K562 (cell line): Measurements from ENCODE around the gene FERMT3. TPM values are rescaled to one million over a fixed set of nuclear protein-coding genes. Genes with fewer than 3 reads are reported as not detected.

Source experiments
- BRF1 ChIP-seq: IDR thresholded peaks from 3 replicates; pipeline ENCODE4 v1.6.1; 2011; ENCODE audit warnings: borderline replicate concordance, mild to moderate bottlenecking; ENCODE audit not compliant: insufficient read length; ENCODE audit errors: extremely low read depth
- GATAD2A ChIP-seq: fragments of 450-650 bp; IDR thresholded peaks from 2 replicates; pipeline ENCODE4 v1.6.1; 2017
- GTF2E2 ChIP-seq: fragments of 200-800 bp; sonication (Bioruptor generic); IDR thresholded peaks from 2 replicates; pipeline ENCODE4 v1.6.1; 2016; ENCODE audit warnings: missing genetic modification characterization, missing compliant biosample characterization
- HNRNPH1 ChIP-seq: fragments of 200-400 bp; formaldehyde crosslinking; optimal IDR thresholded peaks from 2 replicates; pipeline ENCODE3; 2017; ENCODE audit warnings: low read depth, mild to moderate bottlenecking, low read length, moderate library complexity
- KLF10 ChIP-seq: fragments of 250-450 bp; sonication (Bioruptor Pico); IDR thresholded peaks from 2 replicates; pipeline ENCODE4 v1.6.1; 2021; ENCODE audit warnings: matching md5 sums
- MTF1 ChIP-seq: fragments of 250-450 bp; sonication (Bioruptor Pico); IDR thresholded peaks from 2 replicates; pipeline ENCODE4 v1.9.0; 2021; ENCODE audit warnings: moderate library complexity, mild to moderate bottlenecking, inconsistent platforms, borderline replicate concordance
- MYC ChIP-seq, 2 experiments: fragments of 250-450 bp in 1 of 2; sonication (Bioruptor Pico) in 1 of 2; IDR thresholded peaks; 2 replicates each; pipeline versions ENCODE4 v1.5.1 to v1.6.1; 2012 to 2021; ENCODE audit warnings: low read depth in 2 of 2, borderline replicate concordance in 1 of 2, improper control_type of control experiment in 1 of 2, low read length in 1 of 2, mild to moderate bottlenecking in 1 of 2, moderate library complexity in 1 of 2
- RBM14 ChIP-seq: fragments of 200-400 bp; formaldehyde crosslinking; IDR thresholded peaks from 2 replicates; pipeline ENCODE4 v1.6.1; 2018; ENCODE audit warnings: low read depth, mild to moderate bottlenecking, low read length, moderate library complexity, borderline replicate concordance; ENCODE audit not compliant: insufficient read depth
- TEAD4 ChIP-seq, 2 experiments: sonication (generic) in 1 of 2; formaldehyde crosslinking in 1 of 2; IDR thresholded peaks; 2 replicates each; pipeline versions ENCODE4 v1.6.1 to v1.8.0; 2012 to 2022; ENCODE audit warnings: borderline replicate concordance in 1 of 2, inconsistent platforms in 1 of 2, low read length in 1 of 2, mild to moderate bottlenecking in 1 of 2, missing genetic modification reagents in 1 of 2
- THRAP3 ChIP-seq: fragments of 450-650 bp; IDR thresholded peaks from 2 replicates; pipeline ENCODE4 v1.6.1; 2016; ENCODE audit warnings: mild to moderate bottlenecking, inconsistent platforms, borderline replicate concordance
- ZBTB17 ChIP-seq: fragments of 450-650 bp; formaldehyde crosslinking; IDR thresholded peaks from 2 replicates; pipeline ENCODE4 v1.4.0; 2020; ENCODE audit warnings: mild to moderate bottlenecking
- ZNF140 ChIP-seq: fragments of 250-450 bp; sonication (Bioruptor Pico); IDR thresholded peaks from 2 replicates; pipeline ENCODE4 v1.8.0; 2021; ENCODE audit warnings: moderate library complexity, mild to moderate bottlenecking, inconsistent platforms
- ZNF143 ChIP-seq: sonication (generic); formaldehyde crosslinking; IDR thresholded peaks from 2 replicates; pipeline ENCODE4 v1.9.0; 2022; ENCODE audit warnings: mild to moderate bottlenecking, missing genetic modification reagents
- ZNF165 ChIP-seq: fragments of 250-450 bp; sonication (Bioruptor Pico); IDR thresholded peaks from 2 replicates; pipeline ENCODE4 v1.4.0; 2020; ENCODE audit warnings: borderline replicate concordance
- ZNF668 ChIP-seq: fragments of 250-450 bp; sonication (Bioruptor Pico); IDR thresholded peaks from 2 replicates; pipeline ENCODE4 v1.8.0; 2022; ENCODE audit warnings: mild to moderate bottlenecking, inconsistent platforms
- ZZZ3 ChIP-seq: fragments of 450-650 bp; IDR thresholded peaks from 2 replicates; pipeline ENCODE4 v1.6.1; 2016; ENCODE audit warnings: antibody characterized with exemption, mild to moderate bottlenecking, moderate library complexity
- polyA plus RNA-seq, 8 experiments: library from polyadenylated mRNA; depleted of rRNA in 4 of 8; stranded (reverse) in 5 of 8; unstranded in 3 of 8; fragments of >200 nt; fragmentation: Nextera tagmentation in 2 of 8; fragmentation: Illumina TruSeq in 1 of 8; extraction: Ambion mirVana in 2 of 8; extraction: Trizol in 1 of 8; gene quantifications; 2 replicates each; pipeline versions ENCODE4 v1.2.1 to v1.2.3, GENCODE V29; 2011 to 2014; ENCODE audit warnings: inconsistent platforms in 1 of 8, missing spikeins in 1 of 8
- total RNA-seq, 7 experiments: library from RNA; depleted of rRNA in 6 of 7; stranded (reverse); fragments of >200 nt in 6 of 7; fragmentation: Illumina TruSeq in 2 of 7; extraction: Trizol in 2 of 7; gene quantifications; 2 replicates each; pipeline versions ENCODE4 v1.2.1 to v1.2.3, GENCODE V29; 2011 to 2021; ENCODE audit warnings: low replicate concordance in 1 of 7
- TF ChIP-seq, protein P1 (sequence below): fragments of 250-450 bp; sonication (Bioruptor Pico); IDR thresholded peaks from 2 replicates; pipeline ENCODE4 v1.4.0; 2020; ENCODE audit warnings: borderline replicate concordance
- TF ChIP-seq, protein P2 (sequence below): fragments of 250-450 bp; sonication (Bioruptor Pico); IDR thresholded peaks from 2 replicates; pipeline ENCODE4 v1.8.0; 2022; ENCODE audit warnings: inconsistent platforms, mild to moderate bottlenecking, moderate library complexity, borderline replicate concordance
- TF ChIP-seq, protein P3 (sequence below): fragments of 150-350 bp; conservative IDR thresholded peaks from 2 replicates; pipeline ENCODE4 v1.6.1; 2014; ENCODE audit warnings: low read length

FERMT3 gene
- total and polyA plus RNA-seq, 9 of the 15 experiments (the other 6 are each of a cell fraction or from before 2014, with no cell fraction given): 3.2 to 275 (median 79.7) TPM

DNA sequence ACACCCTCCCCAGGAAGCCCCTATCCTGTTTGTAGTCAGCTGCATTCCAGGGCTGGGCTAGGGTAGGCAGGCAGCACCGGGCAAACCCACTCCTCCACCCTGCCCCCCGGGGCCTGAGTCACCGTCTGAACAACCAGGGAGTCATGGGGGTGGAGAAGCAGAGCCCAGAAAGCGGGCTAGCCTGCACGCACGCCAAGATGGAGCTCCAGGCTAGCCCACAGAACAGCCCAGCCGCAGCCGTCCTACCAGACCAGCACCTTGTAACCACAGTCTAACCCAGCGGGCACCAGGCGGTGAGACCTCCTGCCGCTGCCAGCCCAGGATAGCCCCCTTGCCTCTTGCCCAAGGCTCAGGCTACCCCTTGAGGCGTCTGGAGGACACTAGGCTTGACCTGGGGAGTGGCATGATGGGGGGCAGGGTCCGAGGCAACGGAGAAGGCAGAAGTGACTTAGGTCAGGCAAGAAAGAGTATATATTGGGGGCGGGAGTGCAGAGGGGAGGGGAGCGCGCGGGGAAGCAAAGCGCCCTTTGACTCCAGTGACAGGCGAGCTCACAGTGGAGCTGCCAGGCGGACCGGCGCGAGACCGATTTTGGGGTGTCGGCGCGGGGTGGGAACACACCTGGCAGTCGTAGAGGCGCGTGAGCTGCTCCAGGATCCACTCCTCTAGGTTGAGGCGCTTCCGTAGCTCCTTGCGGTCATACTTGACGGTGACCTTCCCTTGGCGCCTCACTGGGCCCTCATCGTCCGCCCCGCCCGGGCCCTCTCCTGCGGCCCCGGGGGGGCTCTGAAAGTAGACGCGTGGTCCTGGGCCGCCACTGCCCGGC is 39.5 kb downstream of the FERMT3 start (continued):
- TF ChIP-seq KLF10 (no peak), TEAD4 (IDR thresholded peaks at IDR 0.05; ENCODE audit: low read length) (peak; percentile 45), TEAD4 (CRISPR knock-in tag; IDR thresholded peaks at IDR 0.05; ENCODE audit: borderline replicate concordance) (no peak), MTF1 (CRISPR knock-in tag) (no peak), ZBTB17 (CRISPR knock-in tag) (no peak), ZZZ3 (no peak), ZNF140 (no peak), MYC (IDR thresholded peaks at IDR 0.05; ENCODE audit: low read depth, low read length) (peak; percentile 17; the same call in 1 of the 2 replicates), MYC (CRISPR knock-in tag; IDR thresholded peaks at IDR 0.05; ENCODE audit: borderline replicate concordance, low read depth) (peak; percentile 18; the same call in 1 of the 2 replicates), BRF1 (no peak), ZNF668 (CRISPR knock-in tag) (no peak), RBM14 (no peak), THRAP3 (no peak), HNRNPH1 (no peak), GATAD2A (peak; percentile 76; the same call in 1 of the 2 replicates), ZNF143 (CRISPR knock-in tag) (no peak), ZNF165 (CRISPR knock-in tag) (no peak), GTF2E2 (no peak)
- TF ChIP-seq, protein P1, sequence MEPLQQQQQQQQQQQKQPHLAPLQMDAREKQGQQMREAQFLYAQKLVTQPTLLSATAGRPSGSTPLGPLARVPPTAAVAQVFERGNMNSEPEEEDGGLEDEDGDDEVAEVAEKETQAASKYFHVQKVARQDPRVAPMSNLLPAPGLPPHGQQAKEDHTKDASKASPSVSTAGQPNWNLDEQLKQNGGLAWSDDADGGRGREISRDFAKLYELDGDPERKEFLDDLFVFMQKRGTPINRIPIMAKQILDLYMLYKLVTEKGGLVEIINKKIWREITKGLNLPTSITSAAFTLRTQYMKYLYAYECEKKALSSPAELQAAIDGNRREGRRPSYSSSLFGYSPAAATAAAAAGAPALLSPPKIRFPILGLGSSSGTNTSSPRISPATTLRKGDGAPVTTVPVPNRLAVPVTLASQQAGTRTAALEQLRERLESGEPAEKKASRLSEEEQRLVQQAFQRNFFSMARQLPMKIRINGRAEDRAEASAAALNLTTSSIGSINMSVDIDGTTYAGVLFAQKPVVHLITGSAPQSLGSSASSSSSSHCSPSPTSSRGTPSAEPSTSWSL (CRISPR knock-in tag): no peak
- TF ChIP-seq, protein P2, sequence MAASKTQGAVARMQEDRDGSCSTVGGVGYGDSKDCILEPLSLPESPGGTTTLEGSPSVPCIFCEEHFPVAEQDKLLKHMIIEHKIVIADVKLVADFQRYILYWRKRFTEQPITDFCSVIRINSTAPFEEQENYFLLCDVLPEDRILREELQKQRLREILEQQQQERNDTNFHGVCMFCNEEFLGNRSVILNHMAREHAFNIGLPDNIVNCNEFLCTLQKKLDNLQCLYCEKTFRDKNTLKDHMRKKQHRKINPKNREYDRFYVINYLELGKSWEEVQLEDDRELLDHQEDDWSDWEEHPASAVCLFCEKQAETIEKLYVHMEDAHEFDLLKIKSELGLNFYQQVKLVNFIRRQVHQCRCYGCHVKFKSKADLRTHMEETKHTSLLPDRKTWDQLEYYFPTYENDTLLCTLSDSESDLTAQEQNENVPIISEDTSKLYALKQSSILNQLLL: no peak
- TF ChIP-seq, protein P3, sequence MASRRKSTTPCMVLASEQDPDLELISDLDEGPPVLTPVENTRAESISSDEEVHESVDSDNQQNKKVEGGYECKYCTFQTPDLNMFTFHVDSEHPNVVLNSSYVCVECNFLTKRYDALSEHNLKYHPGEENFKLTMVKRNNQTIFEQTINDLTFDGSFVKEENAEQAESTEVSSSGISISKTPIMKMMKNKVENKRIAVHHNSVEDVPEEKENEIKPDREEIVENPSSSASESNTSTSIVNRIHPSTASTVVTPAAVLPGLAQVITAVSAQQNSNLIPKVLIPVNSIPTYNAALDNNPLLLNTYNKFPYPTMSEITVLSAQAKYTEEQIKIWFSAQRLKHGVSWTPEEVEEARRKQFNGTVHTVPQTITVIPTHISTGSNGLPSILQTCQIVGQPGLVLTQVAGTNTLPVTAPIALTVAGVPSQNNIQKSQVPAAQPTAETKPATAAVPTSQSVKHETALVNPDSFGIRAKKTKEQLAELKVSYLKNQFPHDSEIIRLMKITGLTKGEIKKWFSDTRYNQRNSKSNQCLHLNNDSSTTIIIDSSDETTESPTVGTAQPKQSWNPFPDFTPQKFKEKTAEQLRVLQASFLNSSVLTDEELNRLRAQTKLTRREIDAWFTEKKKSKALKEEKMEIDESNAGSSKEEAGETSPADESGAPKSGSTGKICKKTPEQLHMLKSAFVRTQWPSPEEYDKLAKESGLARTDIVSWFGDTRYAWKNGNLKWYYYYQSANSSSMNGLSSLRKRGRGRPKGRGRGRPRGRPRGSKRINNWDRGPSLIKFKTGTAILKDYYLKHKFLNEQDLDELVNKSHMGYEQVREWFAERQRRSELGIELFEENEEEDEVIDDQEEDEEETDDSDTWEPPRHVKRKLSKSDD: no peak
